ENCODE data around the gene ERC1. TPM values are rescaled to one million over a fixed set of nuclear protein-coding genes. Genes with fewer than 3 reads are reported as not detected.

The ERC1 gene
- total and polyA plus RNA-seq, 2 donors (not counting 3 experiments of a cell fraction or from before 2014, with no cell fraction given), result 11.7 to 66.1 TPM

DNA sequence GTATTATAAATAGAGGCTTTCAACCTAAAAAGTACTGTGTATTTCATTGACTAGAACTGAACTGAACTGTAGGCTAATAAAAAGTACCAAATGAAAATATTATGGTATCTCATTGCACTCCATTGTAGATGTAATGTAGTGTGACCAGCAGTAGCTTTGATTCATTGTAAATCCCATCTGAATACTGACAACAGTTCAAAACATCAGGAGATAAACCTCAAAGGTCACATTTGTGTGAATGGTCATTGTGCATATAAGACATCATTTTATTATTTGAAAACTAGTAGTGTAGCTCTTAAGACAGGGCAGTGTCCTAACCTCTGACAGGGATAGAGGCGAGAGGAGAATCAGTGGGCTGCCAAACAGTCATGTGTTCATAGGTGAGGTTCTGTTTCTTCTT, 316.8 kb downstream of the ERC1 start:
- no peak for TF ChIP-seq POLR2AphosphoS5 (IDR thresholded peaks at IDR 0.05; ENCODE audit: insufficient read depth, low read depth, low read length)
- TF ChIP-seq MYC (IDR thresholded peaks at IDR 0.05; ENCODE audit: low read depth, low read length), result no peak
- no peak for TF ChIP-seq JUN (IDR thresholded peaks at IDR 0.05; ENCODE audit: borderline replicate concordance, insufficient read depth, insufficient read length, low read depth)
- no peak for TF ChIP-seq EZH2 (IDR thresholded peaks at IDR 0.05; ENCODE audit: borderline replicate concordance, low read depth, low read length, severe bottlenecking)
- no peak for TF ChIP-seq POLR2A (IDR thresholded peaks at IDR 0.05; ENCODE audit: low read depth, low read length)
- no peak for TF ChIP-seq GATA2 (IDR thresholded peaks at IDR 0.05; ENCODE audit: insufficient read depth, insufficient read length, low read depth, low read length)
- TF ChIP-seq, protein P1, sequence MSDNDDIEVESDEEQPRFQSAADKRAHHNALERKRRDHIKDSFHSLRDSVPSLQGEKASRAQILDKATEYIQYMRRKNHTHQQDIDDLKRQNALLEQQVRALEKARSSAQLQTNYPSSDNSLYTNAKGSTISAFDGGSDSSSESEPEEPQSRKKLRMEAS (IDR thresholded peaks at IDR 0.05; ENCODE audit: insufficient read depth, insufficient read length), result no peak
- TF ChIP-seq FOS (IDR thresholded peaks at IDR 0.05; ENCODE audit: borderline replicate concordance, insufficient read depth, low read length), result no peak
- no peak for TF ChIP-seq CTCF (IDR thresholded peaks at IDR 0.05; ENCODE audit: extremely low read depth in 1 of 2, insufficient read depth in 1 of 2, low read depth in 1 of 2, low read length in 2 of 2)
- POLR2A ChIA-PET, result no interaction called here
- H3K79me2 ChIP-seq (ENCODE audit: control insufficient read depth, insufficient read depth, low read length), result no peaks in the 10 kb centered on the region
- no peaks in the 10 kb centered on the region for H3K4me1 ChIP-seq (ENCODE audit: control insufficient read depth, extremely low read depth, insufficient read depth, low read length)
- no peak overlapping the region for H3K27ac ChIP-seq (ENCODE audit: insufficient read depth, low read depth, low read length)
- CTCF ChIA-PET, result interaction anchor here (1.1 to 1.5 kb wide), 3 partner anchors 13 to 190 kb away, joined by 3 to 5 read pairs (median 3); no protein-coding TSS in a partner anchor
- no peaks in the 10 kb centered on the region for H3K9me1 ChIP-seq (replicated peaks; ENCODE audit: control insufficient read depth, extremely low read depth, insufficient read depth, low read length)
- dilution Hi-C loops (cut with MboI; ENCODE audit: extremely low pct_ligation_motif_present, low sequenced_read_pairs) (no loop called here), intact Hi-C loops (cut with micrococcal nuclease) (no loop called here)
- FAIRE-seq (no peak), DNase-seq (ENCODE audit: low read depth, low spot score) (no peak)
- no peaks in the 10 kb centered on the region for H3K27me3 ChIP-seq (ENCODE audit: control insufficient read depth in 2 of 2, insufficient read depth in 2 of 2, low read length in 2 of 2)
- no peaks in the 10 kb centered on the region for H4K20me1 ChIP-seq (replicated peaks; ENCODE audit: control insufficient read depth, extremely low read depth, insufficient read depth, low read length)
- H3K9me3 ChIP-seq (replicated peaks; ENCODE audit: control insufficient read depth, insufficient read depth, low read length), result no peaks in the 10 kb centered on the region
- no peak overlapping the region for H3K4me2 ChIP-seq (ENCODE audit: insufficient read depth, low read length)
- H3K4me3 ChIP-seq (replicated peaks in 1 of 3; ENCODE audit: insufficient read depth in 1 of 3, low read depth in 1 of 3, low read length in 3 of 3), result no peak overlapping the region
- no peak overlapping the region for H3K9ac ChIP-seq (replicated peaks; ENCODE audit: extremely low read depth, insufficient read depth, low read length)
- no peaks in the 10 kb centered on the region for H3K36me3 ChIP-seq (ENCODE audit: control insufficient read depth in 2 of 2, extremely low read depth in 1 of 2, insufficient read depth in 2 of 2, low read length in 2 of 2)
- BruUV-seq (replicated peaks), result no TSS peak
- H2AFZ ChIP-seq (ENCODE audit: low read depth, low read length), result no peak overlapping the region
